Trophoblast cell (in vitro differentiated cells and primary cell): ENCODE measurements around the gene PBX3.

Experiments
- DNase-seq, 2 donors: peaks; one replicate each; pipeline ENCODE4 v3.0.0-alpha.2; 2016
- H2AFZ ChIP-seq: 2 replicates; pipeline ENCODE4 v1.6.1; 2013; ENCODE audit warnings: low read length, moderate library complexity, mild to moderate bottlenecking; ENCODE audit not compliant: insufficient read depth, poor library complexity
- H2AK5ac ChIP-seq: 2 replicates; pipeline ENCODE4 v1.6.1; 2013; ENCODE audit warnings: mild to moderate bottlenecking, low read length
- H2BK120ac ChIP-seq: 2 replicates; pipeline ENCODE4 v1.6.1; 2013; ENCODE audit warnings: low read length, mild to moderate bottlenecking, moderate library complexity; ENCODE audit not compliant: insufficient read depth, poor library complexity
- H2BK12ac ChIP-seq: 2 replicates; pipeline ENCODE4 v1.6.1; 2013; ENCODE audit warnings: mild to moderate bottlenecking, low read length, moderate library complexity
- H2BK5ac ChIP-seq: 2 replicates; pipeline ENCODE4 v1.6.1; 2013; ENCODE audit warnings: low read length, low read depth, moderate library complexity, mild to moderate bottlenecking; ENCODE audit not compliant: poor library complexity
- H3K14ac ChIP-seq: 2 replicates; pipeline ENCODE4 v1.6.1; 2013; ENCODE audit warnings: mild to moderate bottlenecking, low read length
- H3K18ac ChIP-seq: 2 replicates; pipeline ENCODE4 v1.6.1; 2013; ENCODE audit warnings: mild to moderate bottlenecking, low read length
- H3K23ac ChIP-seq: 2 replicates; pipeline ENCODE4 v1.6.1; 2013; ENCODE audit warnings: low read length
- H3K27ac ChIP-seq: 2 replicates; pipeline ENCODE4 v1.5.1; 2013; ENCODE audit warnings: low read depth, mild to moderate bottlenecking, inconsistent platforms, low read length, moderate library complexity
- H3K27me3 ChIP-seq: 2 replicates; pipeline ENCODE4 v1.6.1; 2013; ENCODE audit warnings: inconsistent platforms, mild to moderate bottlenecking, low read length, moderate library complexity; ENCODE audit not compliant: insufficient read depth
- H3K36me3 ChIP-seq, 2 experiments: 1 replicate in 1 of 2; 2 replicates in 1 of 2; pipeline ENCODE4 v1.6.1; 2013; ENCODE audit warnings: low read length in 2 of 2, mild to moderate bottlenecking in 2 of 2, moderate library complexity in 1 of 2; ENCODE audit not compliant: insufficient read depth in 2 of 2, control insufficient read depth in 1 of 2
- H3K4ac ChIP-seq: 2 replicates; pipeline ENCODE4 v1.6.1; 2013; ENCODE audit warnings: low read depth, mild to moderate bottlenecking, low read length, moderate library complexity
- H3K4me1 ChIP-seq, 2 experiments: 1 replicate in 1 of 2; 2 replicates in 1 of 2; pipeline ENCODE4 v1.6.1; 2013; ENCODE audit warnings: low read length in 2 of 2, mild to moderate bottlenecking in 2 of 2, moderate library complexity in 1 of 2; ENCODE audit not compliant: insufficient read depth in 2 of 2, control insufficient read depth in 1 of 2
- H3K4me2 ChIP-seq: 2 replicates; pipeline ENCODE4 v1.6.1; 2013; ENCODE audit warnings: inconsistent platforms, mild to moderate bottlenecking, low read length, moderate library complexity
- H3K4me3 ChIP-seq: 2 replicates; pipeline ENCODE4 v1.5.1; 2013; ENCODE audit warnings: mild to moderate bottlenecking, low read depth, low read length, inconsistent platforms
- H3K79me1 ChIP-seq: one replicate; pipeline ENCODE4 v1.6.1; 2013; ENCODE audit warnings: low read length
- H3K79me2 ChIP-seq: 2 replicates; pipeline ENCODE4 v1.6.1; 2013; ENCODE audit warnings: low read length, mild to moderate bottlenecking; ENCODE audit not compliant: control insufficient read depth, insufficient read depth, poor library complexity
- H3K9ac ChIP-seq: 2 replicates; pipeline ENCODE4 v1.6.1; 2013; ENCODE audit warnings: mild to moderate bottlenecking, low read length
- H3K9me3 ChIP-seq: 2 replicates; pipeline ENCODE4 v1.6.1; 2013; ENCODE audit warnings: low read depth, mild to moderate bottlenecking, control low read depth, inconsistent platforms, low read length; ENCODE audit not compliant: insufficient read depth
- H4K12ac ChIP-seq: 2 replicates; pipeline ENCODE4 v1.6.1; 2013; ENCODE audit warnings: low read depth, mild to moderate bottlenecking, low read length, moderate library complexity
- H4K8ac ChIP-seq: 2 replicates; pipeline ENCODE4 v1.6.1; 2013; ENCODE audit warnings: low read depth, mild to moderate bottlenecking, low read length, moderate library complexity
- H4K91ac ChIP-seq: one replicate; pipeline ENCODE4 v1.6.1; 2013; ENCODE audit warnings: low read depth, mild to moderate bottlenecking, low read length, moderate library complexity
- WGBS: extraction: QIAGEN DNeasy Blood & Tissue Kit; methylation state at CpG from one replicate; pipeline ENCODE4 v1.1.7; 2013; ENCODE audit warnings: missing lambda C conversion rate; ENCODE audit not compliant: insufficient read length, insufficient coverage; ENCODE audit errors: extremely low coverage; 5-methylcytosine and 5-hydroxymethylcytosine counted together

PBX3 gene

DNA sequence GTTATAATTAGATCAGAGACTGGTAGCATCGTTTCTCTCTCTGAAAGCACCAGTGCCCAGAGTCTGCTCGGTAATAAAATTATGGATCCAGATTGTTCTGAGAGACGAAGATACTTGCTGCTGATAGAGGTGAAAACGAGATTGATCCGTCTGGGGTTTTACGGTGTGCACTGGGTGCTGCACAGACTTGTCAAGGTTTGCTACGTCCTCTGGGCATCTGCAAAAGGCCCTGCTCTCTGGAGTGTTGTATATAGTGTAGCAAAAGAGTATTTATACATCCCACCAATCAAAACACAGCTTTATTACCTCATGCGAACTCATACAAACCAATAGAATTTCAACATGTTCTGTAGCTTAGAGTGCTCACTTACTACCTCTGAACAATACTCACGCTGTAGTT lies 219.3 kb downstream of the PBX3 start:
- H3K4me2 ChIP-seq = no peak overlapping the region
- no peaks in the 10 kb centered on the region for H3K4me1 ChIP-seq
- peaks cover 4 to 6% of the 10 kb centered on the region in 2 experiments for H3K36me3 ChIP-seq
- H4K91ac ChIP-seq = no peak overlapping the region
- H2AK5ac ChIP-seq = no peak overlapping the region
- H3K14ac ChIP-seq = no peak overlapping the region
- no peaks in the 10 kb centered on the region for H3K9me3 ChIP-seq
- H3K79me2 ChIP-seq = no peaks in the 10 kb centered on the region
- H3K4me3 ChIP-seq = no peak overlapping the region
- H3K27ac ChIP-seq = no peak overlapping the region
- H3K4ac ChIP-seq = no peak overlapping the region
- no peak overlapping the region for H2BK5ac ChIP-seq
- no peaks in the 10 kb centered on the region for H3K79me1 ChIP-seq
- H2AFZ ChIP-seq = no peak overlapping the region
- H3K27me3 ChIP-seq = no peaks in the 10 kb centered on the region
- no peak overlapping the region for H4K12ac ChIP-seq
- no peak for DNase-seq
- H4K8ac ChIP-seq = no peak overlapping the region
- H3K9ac ChIP-seq = no peak overlapping the region
- no peak overlapping the region for H2BK12ac ChIP-seq
- H2BK120ac ChIP-seq = no peak overlapping the region
- no CpG with 5 or more reads among the region's 9 CpGs for WGBS
- no peak overlapping the region for H3K23ac ChIP-seq
- no peak overlapping the region for H3K18ac ChIP-seq

DNA sequence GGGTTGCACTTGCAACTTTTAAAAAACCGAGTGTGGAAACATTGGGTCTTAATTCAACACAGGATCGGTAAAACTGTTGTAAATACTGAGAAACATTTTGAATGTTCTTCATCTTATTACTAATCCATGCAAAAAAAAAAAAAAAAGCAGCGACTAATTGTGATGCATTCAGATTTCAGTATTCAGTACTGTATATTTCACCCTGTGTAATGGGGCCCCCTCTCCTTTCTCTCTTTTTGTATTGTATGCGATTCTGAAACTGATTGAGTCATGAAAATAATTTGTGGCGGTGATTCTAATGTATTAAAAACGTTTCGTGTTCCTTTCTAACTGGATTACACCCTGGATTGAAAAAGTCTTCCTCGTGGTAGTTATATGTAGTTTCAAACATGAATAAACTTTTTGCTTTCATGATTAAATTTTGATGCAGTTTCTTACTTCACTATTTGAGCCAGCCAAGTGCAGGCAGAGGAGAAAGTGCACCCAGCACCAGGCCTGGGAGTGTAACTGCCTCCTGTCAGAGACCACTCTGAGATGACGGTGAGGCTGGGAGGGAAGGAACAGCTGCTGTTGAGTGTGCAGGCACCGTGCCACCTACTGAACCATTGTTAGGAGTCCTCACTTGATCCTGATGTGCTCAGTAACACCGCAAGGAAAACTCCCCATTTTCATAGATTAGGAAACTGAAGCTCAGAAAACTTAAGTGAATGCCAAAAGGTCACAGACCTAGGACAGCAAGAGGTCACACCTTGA lies 220.0 kb downstream of the PBX3 start:
- Histone ChIP-seq H4K12ac (no peak overlapping the region), H2AFZ (no peak overlapping the region), H3K4me1 (no peaks in the 10 kb centered on the region), H3K18ac (no peak overlapping the region), H3K4me2 (no peak overlapping the region), H3K36me3 (peaks cover 4 to 6% of the 10 kb centered on the region in 2 experiments), H4K8ac (no peak overlapping the region), H3K79me1 (no peaks in the 10 kb centered on the region), H3K14ac (no peak overlapping the region), H2BK12ac (no peak overlapping the region), H3K9me3 (peaks cover 2% of the 10 kb centered on the region), H3K79me2 (no peaks in the 10 kb centered on the region), H3K4me3 (no peak overlapping the region), H2BK5ac (no peak overlapping the region), H4K91ac (no peak overlapping the region), H3K4ac (no peak overlapping the region), H3K27ac (no peak overlapping the region), H3K27me3 (no peaks in the 10 kb centered on the region), H2BK120ac (no peak overlapping the region), H2AK5ac (no peak overlapping the region), H3K9ac (no peak overlapping the region), H3K23ac (no peak overlapping the region)
- WGBS = no CpG with 5 or more reads among the region's 11 CpGs
- DNase-seq = no peak

DNA sequence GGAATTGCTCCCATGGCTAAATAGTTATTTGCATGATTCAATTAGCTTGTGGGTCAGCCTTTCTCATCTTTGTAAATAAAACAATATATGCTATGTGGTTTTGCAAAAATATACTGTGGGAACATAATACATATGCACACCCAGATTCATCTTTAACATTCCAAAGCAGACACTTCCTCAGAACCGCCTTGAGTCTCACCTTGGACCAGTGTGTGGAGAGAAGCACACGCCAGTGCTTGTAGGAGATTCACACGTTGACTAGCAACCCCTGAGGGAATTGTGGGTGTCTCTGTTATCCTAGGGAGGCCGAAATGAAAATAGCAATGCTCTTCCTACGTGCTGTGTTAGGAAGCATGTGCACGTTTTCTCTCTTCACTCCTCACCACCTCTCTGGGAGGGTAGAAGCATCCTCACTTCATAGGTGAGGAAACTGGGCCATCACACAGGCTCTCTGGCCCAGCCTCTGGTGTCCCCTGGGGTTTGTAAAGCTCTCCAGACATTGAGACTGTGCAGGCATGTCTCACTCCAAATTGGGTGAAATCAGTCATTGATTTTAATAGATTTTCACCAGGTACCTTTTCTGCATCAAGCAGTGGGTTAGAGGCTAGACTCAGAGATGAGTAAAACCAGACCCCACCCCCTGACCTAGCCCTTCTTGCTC lies 221.7 kb downstream of the PBX3 start:
- Histone ChIP-seq H3K79me2 (no peaks in the 10 kb centered on the region), H2BK12ac (no peak overlapping the region), H2AFZ (no peak overlapping the region), H4K12ac (no peak overlapping the region), H4K8ac (no peak overlapping the region), H3K18ac (no peak overlapping the region), H3K4me2 (no peak overlapping the region), H3K4me1 (no peaks in the 10 kb centered on the region), H3K4me3 (no peak overlapping the region), H2BK120ac (no peak overlapping the region), H3K4ac (no peak overlapping the region), H2AK5ac (no peak overlapping the region), H4K91ac (no peak overlapping the region), H3K79me1 (no peaks in the 10 kb centered on the region), H3K36me3 (peaks cover 4 to 6% of the 10 kb centered on the region in 2 experiments), H3K27me3 (no peaks in the 10 kb centered on the region), H2BK5ac (no peak overlapping the region), H3K23ac (no peak overlapping the region), H3K9me3 (peaks cover 2% of the 10 kb centered on the region), H3K9ac (no peak overlapping the region), H3K14ac (no peak overlapping the region), H3K27ac (no peak overlapping the region)
- no CpG with 5 or more reads among the region's 6 CpGs for WGBS
- no peak for DNase-seq

DNA sequence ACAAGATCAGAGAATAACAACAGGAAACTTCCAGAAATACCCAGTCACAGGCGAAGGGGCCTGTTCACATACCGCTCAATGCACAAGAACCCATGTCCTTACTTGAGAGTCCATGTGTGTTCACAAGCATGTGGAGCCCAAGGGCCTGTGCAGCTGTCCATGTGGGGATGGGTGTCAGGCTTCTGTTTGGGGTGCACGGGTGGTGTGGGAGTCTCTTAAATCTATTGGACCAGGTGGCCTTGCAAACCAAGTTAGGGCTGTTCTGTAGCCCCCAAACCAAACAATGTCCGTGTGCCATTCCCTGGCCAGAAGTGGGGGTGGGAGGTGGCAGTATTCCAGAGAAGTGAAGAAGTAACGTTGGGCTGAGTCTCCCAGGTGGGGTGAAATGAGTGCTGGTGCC lies 222.3 kb downstream of the PBX3 start:
- Histone ChIP-seq H2BK5ac (no peak overlapping the region), H3K4me1 (no peaks in the 10 kb centered on the region), H2BK12ac (no peak overlapping the region), H3K27ac (no peak overlapping the region), H3K23ac (no peak overlapping the region), H3K36me3 (peaks cover 4 to 6% of the 10 kb centered on the region in 2 experiments), H3K4ac (no peak overlapping the region), H3K79me1 (no peaks in the 10 kb centered on the region), H3K9me3 (peaks cover 2% of the 10 kb centered on the region), H3K18ac (no peak overlapping the region), H3K14ac (no peak overlapping the region), H4K12ac (no peak overlapping the region), H3K4me3 (no peak overlapping the region), H4K8ac (no peak overlapping the region), H2BK120ac (no peak overlapping the region), H2AK5ac (no peak overlapping the region), H2AFZ (no peak overlapping the region), H4K91ac (no peak overlapping the region), H3K27me3 (no peaks in the 10 kb centered on the region), H3K79me2 (no peaks in the 10 kb centered on the region), H3K9ac (no peak overlapping the region), H3K4me2 (no peak overlapping the region)
- no CpG with 5 or more reads among the region's 5 CpGs for WGBS
- DNase-seq = no peak
